C4-2B (cell line): ENCODE data around the gene NALF2.

Experiments
- CTCF ChIP-seq: fragments of 450-650 bp; conservative IDR thresholded peaks from 2 replicates; pipeline ENCODE4 v1.5.1; 2017; ENCODE audit warnings: mild to moderate bottlenecking
- ZFX ChIP-seq: fragments of 450-650 bp; IDR thresholded peaks from 2 replicates; pipeline ENCODE4 v1.6.1; 2017

- TF ChIP-seq CTCF (no peak), ZFX (no peak)
Measured at GRCh38 chrX:69524781-69525363, 20.7 kb downstream of the NALF2 start.
